ENCODE data around the gene DUS4L.
"Not testable (repeated sequence)": the region's sequence is repeated elsewhere in the genome, so short reads cannot be mapped to it uniquely, and the experiment has no call there.

DUS4L gene, protein sequence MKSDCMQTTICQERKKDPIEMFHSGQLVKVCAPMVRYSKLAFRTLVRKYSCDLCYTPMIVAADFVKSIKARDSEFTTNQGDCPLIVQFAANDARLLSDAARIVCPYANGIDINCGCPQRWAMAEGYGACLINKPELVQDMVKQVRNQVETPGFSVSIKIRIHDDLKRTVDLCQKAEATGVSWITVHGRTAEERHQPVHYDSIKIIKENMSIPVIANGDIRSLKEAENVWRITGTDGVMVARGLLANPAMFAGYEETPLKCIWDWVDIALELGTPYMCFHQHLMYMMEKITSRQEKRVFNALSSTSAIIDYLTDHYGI

DNA sequence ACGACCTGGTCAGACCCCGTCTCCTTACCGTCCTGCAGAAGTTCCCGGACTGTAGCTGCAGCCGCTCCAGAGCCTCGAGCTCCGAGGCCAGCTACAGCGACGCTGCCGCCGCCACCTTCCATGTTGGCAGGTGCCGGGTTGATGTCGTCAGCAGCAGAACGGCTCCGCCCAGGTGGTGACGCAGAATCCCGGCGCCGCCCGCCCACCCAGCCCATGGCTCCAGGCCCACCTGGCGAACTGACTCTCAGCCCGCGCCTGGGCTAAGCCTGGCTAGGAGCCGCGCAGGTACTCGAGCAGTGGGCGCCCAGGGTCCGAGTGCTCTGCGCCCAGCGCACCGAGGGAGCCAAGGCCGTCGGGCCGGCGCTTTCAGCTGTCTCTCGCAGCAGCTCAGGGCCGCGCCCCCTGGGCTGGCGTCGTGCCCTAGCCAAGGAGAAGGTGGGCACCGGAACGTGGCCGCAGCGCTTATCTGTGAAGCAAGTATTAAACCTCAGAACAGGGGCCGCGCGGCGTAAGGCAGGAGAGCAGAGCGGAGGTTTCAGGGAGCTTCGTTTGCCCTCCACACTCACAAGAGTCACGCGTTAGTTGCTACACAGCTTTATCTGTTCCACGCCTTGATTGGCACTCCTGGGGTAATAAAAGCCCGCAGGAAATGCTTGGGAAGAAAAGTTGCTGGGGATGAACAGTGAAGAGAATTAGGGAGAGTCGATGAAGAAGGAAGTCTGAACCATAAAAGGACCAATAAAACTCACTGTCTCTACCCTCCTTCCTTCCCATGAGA, at the start of gene DUS4L, which contains the start of gene COG5:
Gene DUS4L, plus strand, starts transcription at position 197 of the 778 bp plus-strand sequence. CDS start 3,100 bp downstream, outside the sequence.
Gene COG5, minus strand, starts transcription at position 146 of the 778 bp plus-strand sequence. Its CDS starts 24 bp downstream, at position 122.
- peak; percentile 92 for DNase-seq (ENCODE audit: low read depth, low spot score)

DNA sequence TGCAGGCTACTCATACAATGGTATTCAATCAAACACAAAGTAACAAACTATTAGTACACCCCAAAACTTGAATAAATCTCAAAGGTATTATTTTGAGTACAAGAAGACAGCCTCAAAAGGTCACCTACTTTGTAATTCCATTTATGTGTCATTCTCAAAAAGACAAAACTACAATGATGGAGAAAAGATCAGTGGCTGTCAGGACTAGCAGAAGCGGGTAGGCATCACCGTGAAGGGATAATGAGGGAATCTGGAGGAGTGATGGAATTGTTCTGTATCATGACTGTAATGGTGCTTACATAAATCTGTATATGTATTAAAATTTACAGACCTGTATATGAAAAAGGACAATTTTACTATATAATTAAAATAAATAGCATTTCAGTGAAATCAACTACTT, 37.1 kb upstream of the DUS4L start:
- no peak for DNase-seq (ENCODE audit: low read depth, low spot score)

DNA sequence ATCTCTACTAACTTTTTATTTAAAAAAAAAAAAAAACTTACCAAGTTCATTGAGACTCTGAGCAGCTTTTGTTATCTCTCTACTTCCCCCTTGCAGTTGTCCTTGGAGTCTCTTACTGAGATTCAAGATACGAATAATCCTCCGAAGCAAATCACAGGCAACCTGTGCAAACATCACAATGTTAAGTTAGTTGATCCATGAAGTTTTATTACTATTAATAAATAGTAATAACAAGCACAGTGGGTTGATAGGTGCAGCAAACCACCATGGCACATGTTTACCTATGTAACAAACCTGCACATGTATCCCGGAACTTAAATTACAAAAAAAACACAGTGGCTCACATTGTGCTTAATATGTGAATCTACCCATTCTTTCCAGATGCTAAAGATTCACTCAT, 36.6 kb upstream of the DUS4L start:
- no peak for DNase-seq (ENCODE audit: low read depth, low spot score)

DNA sequence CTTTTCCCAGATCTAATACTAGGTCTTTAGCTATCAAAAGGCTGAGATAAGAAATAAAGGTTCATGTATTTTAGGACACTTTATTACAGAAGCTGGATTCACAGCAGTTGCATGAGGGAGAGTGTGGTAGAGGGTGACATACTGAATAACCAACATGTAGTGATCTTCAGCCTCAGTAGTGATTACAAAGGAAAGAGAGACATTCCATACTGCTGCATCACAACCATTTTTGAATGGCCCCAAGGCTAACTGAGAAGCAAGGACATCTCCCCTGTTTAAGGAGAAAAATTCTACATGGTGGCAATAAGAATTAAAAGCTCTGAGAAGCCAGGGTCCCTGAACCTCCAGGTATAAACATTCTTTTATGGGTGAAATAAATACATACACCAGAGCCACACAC, 35.3 kb upstream of the DUS4L start:
- DNase-seq (ENCODE audit: low read depth, low spot score): no peak

DNA sequence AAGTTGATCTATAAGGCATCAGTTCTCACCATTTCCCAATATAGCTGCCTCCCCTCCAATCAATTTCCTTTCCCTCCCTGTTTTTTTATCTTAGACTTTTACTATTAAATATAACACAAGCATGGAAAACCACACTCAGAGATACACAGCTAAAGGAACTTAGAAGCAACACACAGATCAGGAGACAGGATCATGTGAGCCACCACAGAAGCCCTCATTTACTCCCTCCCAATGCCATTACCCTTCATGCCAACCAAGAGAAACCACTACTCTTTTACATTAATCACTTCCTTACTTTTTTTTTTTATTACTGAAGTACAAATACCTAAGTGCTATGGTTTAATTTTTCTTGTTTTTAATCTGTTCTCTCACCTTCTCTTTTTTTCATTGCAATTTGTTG, 33.0 kb upstream of the DUS4L start:
- no peak for DNase-seq (ENCODE audit: low read depth, low spot score)

DNA sequence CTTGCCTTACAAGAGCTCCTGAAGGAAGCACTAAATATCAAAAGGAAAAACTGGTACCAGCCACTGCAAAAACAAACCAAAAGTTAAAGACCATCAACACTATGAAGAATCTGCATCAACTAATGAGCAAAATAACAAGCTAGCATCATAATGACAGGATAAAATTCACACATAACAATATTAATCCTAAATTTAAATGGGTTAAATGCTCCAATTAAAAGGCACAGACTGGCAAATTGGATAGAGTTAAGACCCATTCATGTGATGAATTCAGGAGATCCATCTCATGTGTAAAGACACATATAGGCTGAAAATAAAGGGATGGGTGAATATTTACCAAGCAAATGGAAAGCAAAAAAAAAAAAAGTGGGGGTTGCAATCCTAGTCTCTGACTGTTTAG, 29.6 kb upstream of the DUS4L start:
- no peak for DNase-seq (ENCODE audit: low read depth, low spot score)

DNA sequence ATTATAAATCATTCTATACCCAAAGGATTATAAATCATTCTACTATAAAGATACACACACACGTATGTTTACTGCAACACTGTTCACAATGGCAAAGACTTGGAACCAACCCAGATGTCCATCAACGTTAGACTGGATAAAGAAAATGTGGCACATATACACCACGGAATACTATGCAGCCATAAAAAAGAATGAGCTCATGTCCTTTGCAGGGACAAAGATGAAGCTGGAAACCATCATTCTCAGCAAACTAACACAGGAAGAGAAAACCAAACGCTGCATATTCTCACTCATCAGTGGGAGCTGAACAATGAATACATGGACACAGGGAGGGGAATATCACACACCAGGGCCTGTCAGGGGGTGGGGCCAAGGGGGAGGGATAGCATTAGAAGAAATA, 26.5 kb upstream of the DUS4L start:
- DNase-seq (ENCODE audit: low read depth, low spot score): not testable (repeated sequence)

DNA sequence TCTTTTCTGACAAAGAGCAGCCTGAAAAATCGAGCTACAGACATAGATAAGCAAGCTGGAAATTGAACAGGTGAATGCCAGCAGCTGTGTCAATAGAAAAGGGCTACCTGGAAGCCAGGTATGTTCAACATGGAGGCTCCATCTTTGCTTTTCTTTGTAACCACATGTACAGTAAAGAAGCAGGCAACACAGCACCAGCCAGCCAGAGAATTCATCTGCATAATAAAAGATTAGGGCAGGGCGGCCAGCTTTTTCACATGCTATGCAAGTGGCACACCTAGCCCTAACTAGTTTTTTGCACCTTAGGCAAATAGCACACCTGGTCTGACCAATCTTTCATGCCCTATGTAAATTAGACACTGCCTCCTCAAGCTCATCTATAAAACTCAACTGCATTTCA, 25.8 kb upstream of the DUS4L start:
- DNase-seq (ENCODE audit: low read depth, low spot score): peak; percentile 46

DNA sequence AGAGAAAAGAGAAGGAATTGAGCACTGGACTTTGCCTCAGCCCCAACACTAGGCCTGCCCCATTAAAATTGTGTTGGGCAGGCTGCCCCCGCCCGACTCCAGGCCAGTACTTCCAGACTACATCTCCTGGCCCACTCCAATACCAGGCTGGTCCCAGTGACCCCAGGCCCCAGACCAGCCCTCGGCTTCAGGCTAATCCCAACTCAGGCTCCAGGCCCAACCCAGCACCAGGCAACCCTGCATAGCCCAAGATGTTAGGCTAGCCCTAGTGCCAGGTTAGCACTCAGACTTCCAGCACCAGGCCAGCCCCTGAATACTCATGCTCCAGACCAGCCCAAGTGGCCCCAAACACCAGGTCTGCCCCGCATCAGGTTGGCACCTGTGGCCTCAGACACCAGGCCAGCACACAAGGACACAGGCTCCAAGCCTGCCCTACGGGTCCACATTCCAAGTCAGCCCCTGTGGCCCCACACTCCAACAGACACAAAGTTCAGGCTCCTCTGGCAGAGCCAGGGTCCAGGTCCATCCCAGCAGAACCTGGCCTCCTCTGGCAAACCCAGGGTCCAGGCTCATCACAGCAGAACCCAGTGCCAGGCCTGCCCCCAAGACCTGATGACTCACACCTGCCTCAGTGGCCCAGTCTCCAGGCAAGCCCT, 20.3 kb upstream of the DUS4L start:
- no peak for DNase-seq (ENCODE audit: low read depth, low spot score)

DNA sequence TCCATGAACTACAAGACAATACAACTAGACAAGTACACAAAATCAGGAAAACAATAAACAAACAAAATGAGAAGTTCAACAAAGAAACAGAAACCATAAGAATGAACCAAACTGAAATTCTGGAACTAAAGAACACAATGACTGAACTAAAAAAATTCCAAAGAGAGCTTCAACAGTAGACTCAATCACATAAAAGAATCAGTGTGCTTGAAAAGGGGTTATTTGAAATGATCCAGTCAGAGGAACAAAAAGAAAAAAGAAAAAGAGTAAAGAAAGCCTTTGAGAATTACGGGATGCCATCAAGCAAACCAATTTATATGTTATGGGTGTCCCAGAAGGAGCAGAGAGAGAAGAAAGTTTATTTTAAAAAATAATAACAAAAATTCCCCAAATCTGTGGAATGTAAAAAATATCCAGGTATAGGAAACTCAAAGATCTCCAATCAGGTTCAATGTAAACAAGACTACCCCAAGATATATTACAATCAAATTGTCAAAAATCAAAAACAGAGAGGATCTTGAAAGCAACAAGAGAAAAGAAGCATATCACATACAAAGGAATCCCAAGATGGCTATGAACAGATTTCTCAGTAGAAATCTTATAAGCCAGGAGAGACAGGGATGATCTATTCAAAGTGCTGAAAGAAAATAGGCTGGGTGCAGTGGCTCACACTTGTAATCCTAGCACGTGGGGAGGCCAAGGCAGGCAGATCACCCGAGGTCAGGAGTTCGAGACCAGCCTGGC, 18.8 kb upstream of the DUS4L start:
- no peak for DNase-seq (ENCODE audit: low read depth, low spot score)

DNA sequence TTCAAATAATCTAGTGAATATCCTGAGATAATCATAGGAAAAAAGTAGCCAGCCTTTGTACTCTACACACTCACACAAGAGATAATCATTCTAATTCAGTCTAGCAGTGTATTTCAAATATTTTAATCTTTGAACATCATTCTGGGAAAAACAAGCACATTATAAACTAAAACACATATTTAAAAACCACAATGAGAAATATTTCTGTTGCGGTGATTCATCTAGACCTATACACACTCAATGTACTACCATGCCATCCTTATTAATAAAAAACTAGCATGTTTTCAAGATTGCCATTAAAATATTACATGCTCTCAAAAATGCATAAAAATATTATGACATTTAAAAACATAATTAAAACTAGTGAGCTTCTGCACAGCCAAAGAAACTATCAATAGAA, 11.8 kb upstream of the DUS4L start:
- no peak for DNase-seq (ENCODE audit: low read depth, low spot score)

DNA sequence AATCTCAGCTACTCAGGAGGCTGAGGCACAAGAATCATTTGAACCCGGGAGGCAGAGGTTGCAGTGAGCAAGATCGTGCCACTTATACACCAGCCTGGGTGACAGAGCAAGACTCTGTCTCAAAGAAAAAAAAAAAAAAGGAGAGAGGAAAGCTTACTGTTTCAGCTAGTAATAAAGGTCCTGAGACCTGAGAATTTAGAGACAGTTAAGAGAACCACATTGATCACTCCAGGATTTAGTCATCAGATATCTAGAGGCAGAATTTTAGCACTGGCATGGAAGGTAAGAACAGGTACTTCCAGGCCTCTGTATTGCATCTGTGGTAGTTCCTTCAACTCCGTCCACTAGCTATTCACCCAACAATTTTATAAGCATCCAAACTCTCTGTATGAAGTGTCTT, 7.9 kb upstream of the DUS4L start:
- no peak for DNase-seq (ENCODE audit: low read depth, low spot score)

DNA sequence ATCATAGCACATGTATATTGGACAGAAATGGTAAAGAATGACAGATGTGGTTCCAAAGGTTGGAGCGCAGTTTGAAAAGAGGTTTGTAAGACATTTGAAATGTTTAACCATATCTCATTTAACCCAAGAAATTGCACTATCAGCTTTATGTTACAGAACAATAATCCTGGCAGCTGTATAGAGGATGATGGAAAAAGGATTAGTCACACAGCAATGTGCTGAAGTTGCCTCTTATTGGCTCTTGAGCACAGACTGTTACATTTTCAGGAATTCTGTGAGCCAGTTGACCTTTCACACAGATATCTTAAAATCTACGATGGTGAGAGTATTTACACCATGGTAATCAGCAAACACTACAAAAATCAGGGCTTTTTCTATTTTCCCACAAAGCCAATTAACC, 3.9 kb upstream of the DUS4L start:
- DNase-seq (ENCODE audit: low read depth, low spot score): no peak

DNA sequence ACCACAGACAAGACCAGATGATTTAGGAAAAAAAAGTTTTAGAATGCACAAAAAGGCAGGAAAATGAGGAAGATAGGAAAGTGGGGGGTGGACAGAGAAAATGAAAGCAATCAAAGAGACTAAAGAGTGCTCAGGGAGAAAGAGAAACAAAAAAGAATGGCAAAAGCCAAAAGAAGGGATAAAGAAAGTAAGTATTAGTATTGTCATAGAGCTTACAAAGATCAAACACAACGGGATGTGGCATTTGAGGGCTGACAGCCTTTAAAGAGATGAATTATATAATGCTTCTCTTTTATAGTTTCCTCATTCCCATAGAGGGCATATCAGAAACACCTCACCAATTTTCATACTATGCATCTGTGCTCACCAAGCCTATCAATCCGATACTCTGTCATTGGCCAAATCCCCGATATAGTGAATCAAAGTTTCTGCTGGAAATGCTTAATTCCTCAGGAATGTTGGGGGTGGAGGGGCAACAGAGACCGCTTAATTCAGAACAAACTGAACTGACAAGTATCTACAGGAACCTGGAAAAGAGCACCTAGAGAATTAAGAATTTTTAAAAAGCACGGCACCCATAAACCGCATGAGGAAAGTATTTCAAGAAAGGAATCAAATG, 2.8 kb upstream of the DUS4L start:
- DNase-seq (ENCODE audit: low read depth, low spot score): no peak

DNA sequence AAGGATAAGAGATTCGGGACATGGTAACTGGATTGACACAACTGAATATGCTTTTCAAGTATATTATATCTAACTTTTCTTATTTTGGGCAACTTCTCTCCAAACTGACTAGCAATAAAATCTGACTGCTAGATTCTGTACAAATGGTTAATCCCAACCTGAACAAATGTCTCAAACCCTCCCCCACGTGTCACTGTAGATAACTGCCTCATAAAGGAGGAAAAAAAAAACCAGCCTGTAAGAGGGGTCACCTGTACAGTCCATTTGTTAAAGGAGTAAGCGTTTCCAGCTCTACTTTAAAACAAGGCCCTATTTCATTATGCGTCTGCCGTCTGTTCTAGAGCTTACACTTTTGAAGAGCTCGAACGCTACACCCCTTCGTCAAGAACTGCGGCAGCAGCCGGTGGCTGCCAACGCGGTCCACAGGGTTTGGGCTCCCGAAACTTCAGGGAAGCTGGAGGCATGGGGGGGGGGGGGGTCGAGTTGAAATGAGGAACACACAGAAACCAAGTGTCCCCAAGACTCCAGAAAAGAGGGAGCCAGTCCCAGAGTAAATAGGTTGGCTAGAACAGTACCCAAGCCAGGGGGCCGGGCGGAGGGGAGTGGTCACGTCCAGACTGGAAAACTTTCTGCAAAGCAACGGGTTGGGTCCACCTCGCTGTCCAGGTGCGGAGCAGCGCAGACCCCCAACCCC, 543 bp upstream of the DUS4L start:
- no peak for DNase-seq (ENCODE audit: low read depth, low spot score)

DNA sequence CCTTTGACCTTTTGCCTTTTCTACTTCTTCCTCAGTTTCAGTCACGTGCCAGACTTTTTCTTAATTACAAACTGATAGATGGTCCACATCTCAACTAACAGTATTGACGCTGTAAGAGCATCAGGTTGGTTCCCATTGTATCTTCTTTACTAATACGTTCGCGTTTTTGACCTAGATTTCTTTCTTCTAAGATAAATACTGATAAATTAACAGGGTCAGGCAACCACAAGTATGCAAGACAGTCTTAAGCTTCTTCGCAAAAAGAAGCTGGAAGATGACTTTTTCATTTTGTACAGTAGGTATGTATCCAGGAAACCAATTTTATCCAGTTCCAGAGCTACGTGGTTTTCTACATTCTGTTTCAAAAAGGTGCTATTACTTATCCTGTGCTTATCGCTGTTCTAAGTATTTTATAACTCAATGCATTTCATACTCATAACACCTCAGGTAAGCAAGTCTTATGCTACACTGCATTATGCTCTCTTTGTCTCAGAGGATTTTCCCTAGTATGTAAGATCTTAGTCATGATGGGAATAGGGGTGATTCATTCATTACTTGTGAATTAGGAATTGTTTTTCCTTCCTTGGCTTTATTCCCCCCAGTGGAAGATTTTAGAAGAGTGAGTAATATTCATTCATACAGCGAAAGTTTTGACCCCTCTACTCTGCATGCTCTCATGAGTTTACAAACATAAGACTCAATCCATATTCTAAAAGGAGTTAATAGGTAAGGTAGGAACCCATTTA, 955 bp downstream of the DUS4L start:
- no peak for DNase-seq (ENCODE audit: low read depth, low spot score)

DNA sequence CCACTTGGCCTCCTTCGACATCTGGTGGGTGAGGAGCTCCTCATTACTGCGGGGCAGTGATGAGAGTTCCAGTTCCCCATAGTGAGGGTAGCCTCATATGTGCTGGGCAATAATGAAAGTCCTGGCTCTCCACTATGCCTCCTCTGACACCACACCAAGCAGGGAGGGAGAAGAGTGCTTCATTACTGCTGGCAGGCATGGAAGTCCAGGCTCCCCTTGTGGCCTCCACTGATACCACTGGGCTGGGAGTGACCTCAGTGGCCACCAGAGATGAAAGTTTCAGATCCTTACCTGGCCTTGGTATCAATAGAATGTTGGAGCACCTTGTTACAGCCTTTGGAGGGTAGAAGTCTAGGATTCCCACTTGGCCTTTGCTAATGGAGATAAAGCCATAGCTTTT, 6.5 kb downstream of the DUS4L start:
- no peak for DNase-seq (ENCODE audit: low read depth, low spot score)

DNA sequence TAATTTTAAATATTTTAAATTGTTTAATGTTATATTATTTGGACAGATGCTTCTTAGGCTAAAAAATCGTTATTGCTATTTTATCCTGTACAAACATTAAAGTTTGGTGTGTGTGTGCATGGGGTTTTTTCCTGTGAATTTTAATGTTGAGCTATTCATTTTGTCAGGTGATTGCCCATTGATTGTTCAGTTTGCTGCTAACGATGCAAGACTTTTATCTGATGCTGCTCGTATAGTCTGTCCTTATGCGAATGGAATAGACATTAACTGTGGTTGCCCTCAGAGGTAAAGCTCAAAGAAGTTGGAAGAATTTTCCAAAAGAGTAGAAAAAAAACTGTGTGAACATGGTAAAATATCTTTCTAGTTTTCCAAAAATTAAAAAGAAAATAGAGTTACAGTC, 9.8 kb downstream of the DUS4L start:
- DNase-seq (ENCODE audit: low read depth, low spot score): no peak

DNA sequence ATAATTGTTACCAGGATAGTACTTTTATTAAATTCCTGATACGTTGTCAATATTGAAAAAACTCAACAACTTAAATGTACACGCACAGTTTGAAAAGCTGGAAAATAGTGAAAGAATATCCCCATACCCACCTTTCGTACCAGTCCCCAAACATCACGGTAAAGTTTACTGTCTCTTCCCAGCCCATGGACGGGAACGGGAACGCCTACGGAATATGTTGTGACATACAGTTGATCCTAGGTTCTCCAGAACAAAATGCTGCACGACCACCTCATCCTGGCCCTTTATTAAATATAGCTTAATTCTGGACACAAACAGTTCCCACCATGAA, 15.7 kb downstream of the DUS4L start:
- no peak for DNase-seq (ENCODE audit: low read depth, low spot score)

Data from ELF-1 (cell line).